Esophagus muscularis mucosa (tissue), 4 donors: ENCODE data around the gene UNC45A. TPM values are rescaled to one million over a fixed set of nuclear protein-coding genes. Genes with fewer than 3 reads are reported as not detected.

Source experiments
- DNase-seq: peaks from one replicate; pipeline ENCODE4 v3.0.0-alpha.2; 2017; ENCODE audit errors: extremely low spot score
- H3K27ac ChIP-seq, 4 donors: fragments of 200-600 bp; sonication (generic); replicated peaks in 1 of 4; 1 replicate in 3 of 4; 2 replicates in 1 of 4; pipeline ENCODE4 v1.5.1; 2016 to 2019; ENCODE audit warnings: mild to moderate bottlenecking in 1 of 4
- H3K27me3 ChIP-seq, 4 donors: fragments of 200-600 bp; sonication (generic); one replicate each; pipeline versions ENCODE4 v1.5.1 to v1.6.0; 2016 to 2019
- H3K36me3 ChIP-seq, 4 donors: fragments of 200-600 bp; sonication (generic); one replicate each; pipeline ENCODE4 v1.5.1; 2016 to 2019
- H3K4me1 ChIP-seq, 4 donors: fragments of 200-600 bp; sonication (generic); one replicate each; pipeline ENCODE4 v1.5.1; 2016 to 2019
- H3K4me3 ChIP-seq, 4 donors: fragments of 200-600 bp; sonication (generic); 1 replicate in 2 of 4; 2 replicates in 2 of 4; pipeline ENCODE4 v1.5.1; 2016 to 2019; ENCODE audit warnings: mild to moderate bottlenecking in 4 of 4, moderate library complexity in 1 of 4
- H3K9me3 ChIP-seq, 4 donors: fragments of 200-600 bp; sonication (generic); 1 replicate in 3 of 4; 2 replicates in 1 of 4; pipeline ENCODE4 v1.5.1; 2016 to 2019
- CTCF ChIP-seq, 3 experiments: fragments of 200-600 bp in 2 of 3; fragments of 450-650 bp in 1 of 3; sonication (generic) in 2 of 3; IDR thresholded peaks; one replicate each; pipeline ENCODE4 v1.5.1; 2017 to 2019; ENCODE audit warnings: antibody characterized with exemption in 3 of 3, mild to moderate bottlenecking in 2 of 3, moderate library complexity in 1 of 3
- EP300 ChIP-seq: sonication (generic); formaldehyde crosslinking; IDR thresholded peaks from one replicate; pipeline ENCODE4 v1.6.1; 2017; ENCODE audit warnings: antibody characterized with exemption
- POLR2A ChIP-seq: fragments of 450-650 bp; IDR thresholded peaks from one replicate; pipeline ENCODE4 v1.6.1; 2017; ENCODE audit warnings: antibody characterized with exemption, moderate library complexity, mild to moderate bottlenecking, low read depth
- POLR2AphosphoS5 ChIP-seq, 2 donors: sonication (generic); formaldehyde crosslinking; IDR thresholded peaks; one replicate each; pipeline ENCODE4 v1.6.1; 2017; ENCODE audit warnings: antibody characterized with exemption in 2 of 2
- WGBS: methylation state at CpG from one replicate; pipeline ENCODE4 v1.1.5; 2018; 5-methylcytosine and 5-hydroxymethylcytosine counted together
- intact Hi-C: fragments of 100-400 bp; cut with DNase I; formaldehyde crosslinking; loops from one replicate; pipeline ENCODE4 v1.15.1; 2023
- total RNA-seq, 4 donors: library from RNA; depleted of rRNA; stranded (reverse); fragments of >200 nt; gene quantifications; one replicate each; pipeline versions ENCODE4 v1.1.0 to v1.2.1, GENCODE V29; 2016

UNC45A gene
- total RNA-seq, 4 donors from 2014 or later: 88.6 to 113 (median 93.2) TPM

- DNase-seq: no peak
- Histone ChIP-seq H3K4me1 (peaks cover 0 to 21% (median 0%) of the 10 kb centered on the region in 4 donors), H3K36me3 (peaks cover 79 to 100% (median 98%) of the 10 kb centered on the region in 4 donors), H3K4me3 (no peak overlapping the region), H3K27ac (no peak overlapping the region), H3K9me3 (no peaks in the 10 kb centered on the region), H3K27me3 (no peaks in the 10 kb centered on the region)
- intact Hi-C loops: no loop called here
- TF ChIP-seq EP300 (no peak), POLR2AphosphoS5 (IDR thresholded peaks at IDR 0.05) (no peak), POLR2A (no peak), CTCF (IDR thresholded peaks at IDR 0.05) (no peak)
- 91% methylated on average over 8 of the region's 12 CpGs for WGBS
Observed at GRCh38 chr15:90913398-90913944, 21.6 kb upstream of the UNC45A start.

- DNase-seq: no peak
- Histone ChIP-seq H3K4me3 (no peak overlapping the region), H3K4me1 (peaks cover 0 to 11% (median 0%) of the 10 kb centered on the region in 4 donors), H3K36me3 (peaks cover 83 to 100% (median 100%) of the 10 kb centered on the region in 4 donors), H3K27ac (no peak overlapping the region), H3K9me3 (no peaks in the 10 kb centered on the region), H3K27me3 (no peaks in the 10 kb centered on the region)
- TF ChIP-seq EP300: no peak
- no peak for TF ChIP-seq POLR2A
- TF ChIP-seq POLR2AphosphoS5 (IDR thresholded peaks at IDR 0.05): no peak
- no peak for TF ChIP-seq CTCF (IDR thresholded peaks at IDR 0.05)
- intact Hi-C loops: no loop called here
- 86% methylated on average over 19 of the region's 22 CpGs for WGBS
Observed at GRCh38 chr15:90914305-90915080, 20.6 kb upstream of the UNC45A start.

GRCh38 chr15:90915216-90915807 is 19.8 kb upstream of the UNC45A start:
- DNase-seq: no peak
- TF ChIP-seq EP300 (no peak), CTCF (IDR thresholded peaks at IDR 0.05) (no peak), POLR2A (no peak), POLR2AphosphoS5 (IDR thresholded peaks at IDR 0.05) (no peak)
- no peaks in the 10 kb centered on the region for H3K9me3 ChIP-seq
- H3K36me3 ChIP-seq: peaks cover 85 to 100% (median 100%) of the 10 kb centered on the region in 4 donors
- intact Hi-C loops: no loop called here
- H3K27me3 ChIP-seq: no peaks in the 10 kb centered on the region
- H3K4me1 ChIP-seq: peaks cover 0 to 10% (median 0%) of the 10 kb centered on the region in 4 donors
- H3K27ac ChIP-seq: no peak overlapping the region
- WGBS: 73% methylated on average over 7 of the region's 7 CpGs
- no peak overlapping the region for H3K4me3 ChIP-seq

- H3K27me3 ChIP-seq: no peaks in the 10 kb centered on the region
- no peak overlapping the region for H3K27ac ChIP-seq
- H3K4me3 ChIP-seq: no peak overlapping the region
- TF ChIP-seq CTCF (IDR thresholded peaks at IDR 0.05) (no peak), POLR2AphosphoS5 (IDR thresholded peaks at IDR 0.05) (no peak), EP300 (no peak), POLR2A (no peak)
- DNase-seq: no peak
- WGBS: 78% methylated on average over 17 of the region's 25 CpGs
- intact Hi-C loops: no loop called here
- H3K36me3 ChIP-seq: peaks cover 81 to 100% (median 100%) of the 10 kb centered on the region in 4 donors
- peaks cover 0 to 10% (median 0%) of the 10 kb centered on the region in 4 donors for H3K4me1 ChIP-seq
- H3K9me3 ChIP-seq: no peaks in the 10 kb centered on the region
Observed at GRCh38 chr15:90915808-90916440, 19.2 kb upstream of the UNC45A start.
